ENCODE data around the gene MPZL2. TPM values are rescaled to one million over a fixed set of nuclear protein-coding genes. Genes with fewer than 3 reads are reported as not detected.

The MPZL2 gene
- total and polyA plus RNA-seq, 10 of the 15 experiments (the other 5 are each of a cell fraction or from before 2014, with no cell fraction given), result 0.81 to 4.8 (median 3.1) TPM

DNA sequence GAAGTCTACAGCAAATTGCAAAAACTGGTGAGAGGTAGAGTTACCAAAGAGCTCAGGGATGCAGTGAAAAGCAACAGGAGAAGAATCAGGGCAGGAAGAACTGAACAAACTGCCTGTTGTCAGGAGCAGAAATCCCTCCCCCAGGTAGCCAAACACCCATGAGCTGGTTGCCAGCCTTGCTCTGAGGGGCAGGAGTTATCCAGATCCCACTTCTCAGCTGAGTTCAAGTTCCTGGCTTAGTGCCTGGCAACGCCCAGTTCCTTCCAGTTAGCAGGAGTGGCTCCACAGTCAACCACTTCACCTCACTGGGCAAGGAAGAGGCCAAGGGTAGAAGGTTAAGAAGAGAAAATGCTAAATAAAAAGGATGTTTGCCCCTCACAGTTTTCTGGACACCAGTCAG, 1.9 kb upstream of the MPZL2 start (continued):
- TF ChIP-seq, protein P1, sequence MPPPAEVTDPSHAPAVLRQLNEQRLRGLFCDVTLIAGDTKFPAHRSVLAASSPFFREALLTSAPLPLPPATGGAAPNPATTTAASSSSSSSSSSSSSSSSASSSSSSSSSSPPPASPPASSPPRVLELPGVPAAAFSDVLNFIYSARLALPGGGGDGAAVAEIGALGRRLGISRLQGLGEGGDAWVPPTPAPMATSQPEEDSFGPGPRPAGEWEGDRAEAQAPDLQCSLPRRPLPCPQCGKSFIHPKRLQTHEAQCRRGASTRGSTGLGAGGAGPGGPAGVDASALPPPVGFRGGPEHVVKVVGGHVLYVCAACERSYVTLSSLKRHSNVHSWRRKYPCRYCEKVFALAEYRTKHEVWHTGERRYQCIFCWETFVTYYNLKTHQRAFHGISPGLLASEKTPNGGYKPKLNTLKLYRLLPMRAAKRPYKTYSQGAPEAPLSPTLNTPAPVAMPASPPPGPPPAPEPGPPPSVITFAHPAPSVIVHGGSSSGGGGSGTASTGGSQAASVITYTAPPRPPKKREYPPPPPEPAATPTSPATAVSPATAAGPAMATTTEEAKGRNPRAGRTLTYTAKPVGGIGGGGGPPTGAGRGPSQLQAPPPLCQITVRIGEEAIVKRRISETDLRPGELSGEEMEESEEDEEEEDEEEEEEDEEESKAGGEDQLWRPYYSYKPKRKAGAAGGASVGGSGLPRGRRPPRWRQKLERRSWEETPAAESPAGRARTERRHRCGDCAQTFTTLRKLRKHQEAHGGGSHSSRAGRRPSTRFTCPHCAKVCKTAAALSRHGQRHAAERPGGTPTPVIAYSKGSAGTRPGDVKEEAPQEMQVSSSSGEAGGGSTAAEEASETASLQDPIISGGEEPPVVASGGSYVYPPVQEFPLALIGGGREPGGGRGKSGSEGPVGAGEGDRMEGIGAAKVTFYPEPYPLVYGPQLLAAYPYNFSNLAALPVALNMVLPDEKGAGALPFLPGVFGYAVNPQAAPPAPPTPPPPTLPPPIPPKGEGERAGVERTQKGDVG (CRISPR knock-in tag; IDR thresholded peaks at IDR 0.05), result no peak

DNA sequence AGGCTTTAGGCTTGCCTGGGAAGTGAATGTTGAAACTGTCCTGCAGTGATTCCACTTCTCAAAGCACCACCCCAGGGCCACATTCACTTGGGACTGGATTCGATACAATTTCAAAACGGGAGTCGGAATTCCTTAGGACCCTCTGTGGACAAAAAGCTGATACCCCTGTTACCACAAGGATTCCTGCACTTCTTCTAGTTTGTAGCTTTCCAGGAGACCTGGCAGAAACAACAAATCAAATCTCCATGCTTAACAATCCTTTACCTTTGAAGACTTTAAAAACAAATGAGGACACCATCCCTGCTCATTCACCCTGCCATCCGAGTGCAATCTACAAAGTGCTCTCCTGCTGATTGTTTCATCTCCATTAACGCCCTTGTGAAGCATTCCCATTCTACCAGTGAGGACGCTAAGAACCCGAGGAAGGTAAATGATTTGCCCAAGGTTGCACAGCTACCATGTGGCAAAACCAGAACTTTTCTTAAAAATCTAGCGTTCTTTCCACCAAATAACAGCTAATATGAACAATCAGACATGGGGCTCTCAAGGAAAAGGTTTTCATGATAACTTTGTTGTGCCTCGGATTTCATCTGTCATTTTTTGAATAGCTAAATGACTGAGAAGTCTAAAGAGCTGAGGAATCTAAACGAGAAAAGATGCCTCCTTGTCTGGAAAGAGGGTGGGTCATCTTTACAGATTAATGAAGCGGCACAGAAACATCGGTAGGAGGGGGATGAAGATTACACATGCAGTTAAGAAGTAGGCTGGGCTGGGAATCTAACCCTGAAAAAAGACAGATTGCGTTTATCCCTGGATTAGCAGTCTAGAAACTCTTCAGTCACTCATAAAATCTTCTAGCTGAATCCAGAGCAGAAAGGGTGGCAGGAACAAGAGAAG, 720 bp upstream of the MPZL2 start:
- Histone ChIP-seq H2AFZ (ENCODE audit: control insufficient read depth, low read depth, low read length) (no peak overlapping the region), H3K4me2 (ENCODE audit: control insufficient read depth, insufficient read depth) (no peak overlapping the region; the same call in 1 of the 2 replicates), H3K4me3 (no peak overlapping the region), H4K20me1 (ENCODE audit: control insufficient read depth, insufficient read depth) (no peaks in the 10 kb centered on the region), H3K79me2 (ENCODE audit: control insufficient read depth, insufficient read depth, low read length) (no peaks in the 10 kb centered on the region), H3K27me3 (replicated peaks in 1 of 2; ENCODE audit: control insufficient read depth in 2 of 2, insufficient read depth in 2 of 2, low read length in 1 of 2) (peaks cover 0 to 13% of the 10 kb centered on the region in 2 experiments; a peak in 1 of 4 replicates), H3K4me1 (ENCODE audit: control insufficient read depth, insufficient read depth, low read length) (peaks cover 9% of the 10 kb centered on the region), H3K9me3 (replicated peaks; ENCODE audit: control insufficient read depth, insufficient read depth, low read length) (no peaks in the 10 kb centered on the region), H3K36me3 (ENCODE audit: control insufficient read depth in 2 of 2, insufficient read depth in 2 of 2, low read length in 1 of 2) (no peaks in the 10 kb centered on the region), H3K27ac (ENCODE audit: control insufficient read depth, insufficient read depth) (no peak overlapping the region), H3K9ac (ENCODE audit: control insufficient read depth, insufficient read depth, low read length) (no peak overlapping the region)
- in situ Hi-C loops (cut with MboI), result no loop called here
- SMC1A ChIA-PET (ENCODE audit: uncharacterized antibody, unreplicated experiment), result interaction anchor here (0.7 to 10.2 kb wide), 11 partner anchors 13 to 71 kb away, joined by 3 to 56 read pairs (median 4); partner anchors contain the start of gene MPZL3
- FAIRE-seq (no peak), DNase-seq (ENCODE audit: low read depth, low spot score) (no peak), ATAC-seq (no peak)
- CTCF ChIA-PET, result interaction anchor here (0.5 to 5.3 kb wide), 8 partner anchors 8 to 1799 kb away, joined by 3 to 35 read pairs (median 4); no protein-coding TSS in a partner anchor
- 58% methylated on average over 13 of the region's 13 CpGs for WGBS (ENCODE audit: insufficient coverage, insufficient replicate concordance, low lambda C conversion rate, missing lambda C conversion rate)
- RAD21 ChIA-PET (ENCODE audit: unreplicated experiment), result interaction anchor here (1.4 to 1.7 kb wide), 2 partner anchors 13 to 66 kb away, joined by 5 read pairs; no protein-coding TSS in a partner anchor
- intact Hi-C loops (cut with micrococcal nuclease; ENCODE audit: unreplicated experiment), result no loop called here
- POLR2A ChIA-PET, result interaction anchor here (1.0 to 1.3 kb wide), 3 partner anchors 13 to 24 kb away, joined by 3 read pairs; partner anchors contain the start of gene MPZL3
- no TSS peak for BruUV-seq (replicated peaks)
- no peak for TF ChIP-seq RFX5 (IDR thresholded peaks at IDR 0.05; ENCODE audit: low read depth, low read length)
- no peak for TF ChIP-seq ZZZ3 (IDR thresholded peaks at IDR 0.05; ENCODE audit: control insufficient read depth, insufficient read length, low read depth)
- TF ChIP-seq GABPA (IDR thresholded peaks at IDR 0.05; ENCODE audit: low read depth), result no peak
- no peak for TF ChIP-seq ZNF24 (IDR thresholded peaks at IDR 0.05)
- no peak for TF ChIP-seq EZH2 (IDR thresholded peaks at IDR 0.05; ENCODE audit: borderline replicate concordance, control insufficient read depth, low read depth, low read length)
- TF ChIP-seq NR2C2 (IDR thresholded peaks at IDR 0.05; ENCODE audit: borderline replicate concordance, control insufficient read depth, insufficient read length, low read depth), result no peak
- no peak for TF ChIP-seq NBN (IDR thresholded peaks at IDR 0.05)
- no peak for TF ChIP-seq FOXM1 (IDR thresholded peaks at IDR 0.05; ENCODE audit: low read depth, low read length)
- TF ChIP-seq ZNF384 (IDR thresholded peaks at IDR 0.05; ENCODE audit: borderline replicate concordance, low read depth, low read length), result no peak
- TF ChIP-seq, protein P2, sequence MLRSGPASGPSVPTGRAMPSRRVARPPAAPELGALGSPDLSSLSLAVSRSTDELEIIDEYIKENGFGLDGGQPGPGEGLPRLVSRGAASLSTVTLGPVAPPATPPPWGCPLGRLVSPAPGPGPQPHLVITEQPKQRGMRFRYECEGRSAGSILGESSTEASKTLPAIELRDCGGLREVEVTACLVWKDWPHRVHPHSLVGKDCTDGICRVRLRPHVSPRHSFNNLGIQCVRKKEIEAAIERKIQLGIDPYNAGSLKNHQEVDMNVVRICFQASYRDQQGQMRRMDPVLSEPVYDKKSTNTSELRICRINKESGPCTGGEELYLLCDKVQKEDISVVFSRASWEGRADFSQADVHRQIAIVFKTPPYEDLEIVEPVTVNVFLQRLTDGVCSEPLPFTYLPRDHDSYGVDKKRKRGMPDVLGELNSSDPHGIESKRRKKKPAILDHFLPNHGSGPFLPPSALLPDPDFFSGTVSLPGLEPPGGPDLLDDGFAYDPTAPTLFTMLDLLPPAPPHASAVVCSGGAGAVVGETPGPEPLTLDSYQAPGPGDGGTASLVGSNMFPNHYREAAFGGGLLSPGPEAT (IDR thresholded peaks at IDR 0.05; ENCODE audit: low read depth), result no peak
- TF ChIP-seq HDAC6 (IDR thresholded peaks at IDR 0.05; ENCODE audit: unreplicated experiment), result no peak

Data from GM12878 (cell line).